Stimulated activated CD4-positive, alpha-beta T cell treated with anti-CD3 and anti-CD28 coated beads, Interleukin-1b, Interleukin-23, amount 100 ng/mL, for 4 hours (primary cell): ENCODE results near the gene HMCES.
"Not testable (repeated sequence)": the region's sequence is repeated elsewhere in the genome, so short reads cannot be mapped to it uniquely, and the experiment has no call there.

Experiments used
- DNase-seq, 2 donors: peaks; one replicate each; pipeline ENCODE4 v3.0.0-alpha.2; 2020; ENCODE audit warnings: low read depth in 2 of 2

HMCES gene

DNA sequence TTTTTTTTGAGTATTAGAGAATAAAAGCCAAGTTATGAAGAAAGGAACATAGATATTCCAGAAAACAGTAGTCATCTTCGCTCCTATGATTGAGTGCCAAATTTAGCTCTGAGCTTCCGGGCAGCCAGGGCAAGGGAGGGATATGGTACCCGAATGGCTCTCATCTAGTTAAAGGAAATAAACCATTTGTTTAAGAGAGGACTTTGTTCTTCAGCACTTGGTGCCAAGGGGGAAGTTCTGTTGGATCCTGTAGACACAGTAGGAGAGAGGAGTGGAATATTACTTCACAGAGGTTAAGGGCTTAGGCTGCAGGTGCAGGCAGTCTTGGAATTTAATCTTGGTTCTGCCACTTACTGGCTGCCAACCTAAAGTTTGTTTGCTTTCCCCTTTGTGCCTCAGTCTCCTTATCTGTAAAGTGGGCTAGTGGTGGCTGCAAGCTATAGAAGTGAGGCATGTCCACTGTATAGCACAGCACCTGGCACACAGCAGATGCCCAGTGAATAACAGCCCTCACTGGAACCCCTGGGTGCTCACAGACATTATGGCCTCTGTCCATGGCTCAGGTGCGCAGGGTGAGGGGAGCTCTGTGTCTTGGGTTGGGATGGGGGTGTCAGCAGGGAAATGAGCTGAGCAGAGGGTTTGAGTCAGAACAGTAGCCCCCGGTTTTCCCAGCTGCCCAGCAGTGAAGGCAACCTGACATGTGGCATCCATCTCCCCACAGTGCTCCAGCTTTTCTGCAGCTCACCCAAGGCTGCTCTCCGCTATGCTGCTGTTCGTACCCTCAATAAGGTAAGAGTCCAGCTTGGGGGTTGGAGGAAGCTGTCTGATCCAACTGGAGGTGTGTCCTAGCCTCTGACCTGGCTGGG, 18.8 kb upstream of the HMCES start:
- no peak for DNase-seq

DNA sequence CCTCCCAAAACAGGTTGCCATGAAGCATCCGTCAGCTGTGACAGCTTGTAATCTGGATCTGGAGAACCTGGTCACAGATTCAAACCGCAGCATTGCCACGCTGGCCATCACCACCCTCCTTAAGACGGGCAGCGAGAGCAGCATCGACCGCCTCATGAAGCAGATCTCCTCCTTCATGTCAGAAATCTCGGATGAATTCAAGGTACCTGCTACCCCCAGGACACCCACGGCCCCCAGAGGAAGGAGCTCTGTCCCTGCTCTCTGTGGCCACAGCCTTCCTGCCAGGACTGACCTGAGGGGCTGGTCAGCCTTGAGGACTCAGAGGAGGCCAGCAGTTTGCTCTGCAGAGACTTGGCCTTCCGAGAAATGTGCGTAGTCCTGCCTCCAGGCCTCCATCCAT, 18.1 kb upstream of the HMCES start:
- no peak for DNase-seq

DNA sequence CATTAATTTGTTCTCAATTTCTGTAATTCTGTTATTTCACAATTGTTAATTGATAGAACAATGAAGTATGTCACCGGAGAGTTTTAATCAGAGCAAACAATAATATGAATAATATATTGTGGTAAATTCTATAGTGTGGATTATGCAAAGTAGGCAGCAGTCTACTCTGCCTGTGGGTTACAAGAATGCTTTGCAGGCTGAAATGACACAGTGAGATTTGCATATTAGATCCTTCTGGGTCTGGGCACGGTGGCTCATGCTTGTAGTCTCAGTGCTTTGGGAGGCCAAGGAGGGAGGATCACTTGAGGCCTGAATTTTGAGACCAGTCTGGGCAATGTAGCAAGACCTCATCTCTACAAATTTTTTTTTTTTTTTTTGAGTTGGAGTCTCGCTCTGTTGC, 16.8 kb upstream of the HMCES start:
- DNase-seq: no peak

DNA sequence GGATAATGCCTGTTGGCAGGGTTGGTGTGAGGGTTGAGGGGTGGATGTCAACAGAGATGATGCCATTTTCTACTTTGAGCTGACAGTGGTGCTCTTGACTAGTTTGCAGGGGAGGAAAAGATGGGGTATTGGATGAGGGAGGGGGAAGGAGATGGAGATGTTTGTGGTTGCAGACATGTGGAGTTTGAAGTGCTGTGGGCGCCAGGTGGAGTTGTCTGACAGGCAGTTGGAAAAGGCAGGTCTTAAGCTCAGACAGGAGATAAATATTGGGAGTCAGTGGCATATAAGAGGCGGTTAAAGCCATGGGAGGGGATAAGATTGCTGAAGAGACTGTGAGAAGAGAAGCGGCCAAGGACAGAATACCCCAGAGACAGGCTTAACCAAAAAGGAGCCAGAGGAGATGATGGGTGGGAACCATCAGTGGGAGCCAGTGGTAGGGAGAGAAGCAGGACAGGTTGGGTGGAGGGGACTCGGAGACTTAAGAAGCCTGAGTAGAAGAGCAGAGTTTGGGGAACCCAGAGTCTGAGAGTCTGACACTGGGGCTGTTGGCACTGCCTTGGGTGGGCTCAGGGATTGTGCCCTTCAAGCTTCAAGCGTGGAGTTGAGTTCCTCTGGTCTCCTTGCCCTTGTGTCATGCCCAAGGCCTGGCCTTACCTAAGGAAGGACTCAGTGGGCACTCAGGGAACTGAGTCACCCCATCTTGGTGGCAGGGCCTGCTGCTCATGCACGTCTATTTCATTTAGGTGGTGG, 15.3 kb upstream of the HMCES start:
- DNase-seq: no peak

DNA sequence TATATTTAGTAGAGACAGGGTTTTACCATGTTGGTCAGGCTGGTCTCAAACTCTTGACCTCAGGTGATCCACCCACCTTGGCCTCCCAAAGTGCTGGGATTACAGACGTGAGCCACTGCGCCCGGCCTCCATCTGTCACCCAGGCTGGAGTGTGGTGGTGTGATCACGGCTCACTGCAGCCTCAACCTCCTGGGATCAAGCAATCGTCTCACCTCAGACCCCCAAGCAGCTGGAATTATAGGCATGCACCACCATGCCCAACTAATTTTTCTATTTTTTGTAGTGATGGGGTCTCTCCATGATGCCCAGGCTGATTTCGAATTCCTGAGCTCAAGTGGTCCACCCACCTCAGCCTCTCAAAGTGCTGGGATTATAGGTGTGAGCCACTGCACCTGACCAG, 13.7 kb upstream of the HMCES start:
- DNase-seq: not testable (repeated sequence)

DNA sequence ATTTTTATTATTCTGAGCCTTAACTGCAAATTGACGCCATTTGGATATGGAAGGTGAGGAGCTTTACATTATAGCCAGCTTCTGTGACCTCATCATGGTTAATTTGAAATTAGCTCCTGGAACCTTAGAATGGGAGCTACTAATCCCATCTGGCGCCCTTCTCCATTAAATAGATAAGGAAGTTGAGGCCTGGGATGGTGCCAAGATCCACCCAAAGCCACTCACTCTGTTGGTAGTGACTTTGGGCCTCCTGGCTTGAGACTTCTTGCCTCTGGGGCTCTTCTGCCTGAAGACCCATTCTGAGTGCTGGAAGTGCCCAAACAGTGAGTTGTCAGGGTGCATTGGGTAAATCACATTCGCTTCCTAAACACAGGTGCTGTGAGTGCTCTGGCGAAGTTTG, 12.0 kb upstream of the HMCES start:
- DNase-seq: no peak

DNA sequence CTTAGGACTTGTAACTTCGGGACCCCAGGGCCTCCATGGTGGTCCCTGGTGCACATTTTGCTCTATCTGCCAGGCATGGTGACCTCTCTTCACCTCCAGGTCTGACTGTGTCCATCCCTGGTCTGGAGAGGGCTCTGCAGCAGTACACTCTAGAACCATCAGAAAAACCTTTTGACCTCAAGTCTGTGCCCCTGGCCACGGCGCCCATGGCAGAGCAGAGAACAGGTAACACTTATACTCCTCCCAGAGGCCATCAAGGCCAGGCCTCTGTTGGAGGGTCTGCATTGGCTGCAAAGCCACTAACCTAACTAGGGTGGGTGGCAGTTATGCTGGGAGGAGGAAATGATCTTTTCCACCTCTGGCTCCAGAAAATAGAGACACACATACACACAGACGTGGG, 10.3 kb upstream of the HMCES start:
- no peak for DNase-seq

- no peak for DNase-seq
Measured at GRCh38 chr3:129271674-129272073, 7.0 kb upstream of the HMCES start.

- DNase-seq: no peak
Measured at GRCh38 chr3:129276385-129276784, 2.3 kb upstream of the HMCES start.

DNA sequence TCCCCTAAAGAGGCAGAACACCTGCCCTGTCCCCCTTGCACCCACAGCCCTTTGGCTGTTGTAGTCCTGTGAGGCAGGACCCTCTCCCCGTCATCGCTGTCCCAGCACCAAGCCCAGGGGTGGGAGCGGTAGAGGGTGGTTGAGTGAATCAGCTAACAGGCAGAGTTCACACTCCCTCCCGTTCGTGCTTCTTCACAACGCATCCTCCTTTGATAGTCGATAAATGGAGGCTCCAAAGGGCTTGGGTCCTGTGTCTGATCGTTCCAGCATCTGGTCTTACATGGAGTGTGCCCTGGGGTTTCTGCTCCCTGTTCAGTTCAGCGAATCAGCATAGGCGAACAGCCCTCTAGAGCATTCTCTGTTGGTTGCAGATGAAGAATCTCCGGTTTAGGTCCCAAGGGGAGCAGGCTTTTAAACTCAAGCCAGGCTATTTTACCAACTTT, 820 bp upstream of the HMCES start:
- no peak for DNase-seq

- DNase-seq: peak; percentile 31 to 37
Measured at GRCh38 chr3:129278966-129279906, 566 bp downstream of the HMCES start.

DNA sequence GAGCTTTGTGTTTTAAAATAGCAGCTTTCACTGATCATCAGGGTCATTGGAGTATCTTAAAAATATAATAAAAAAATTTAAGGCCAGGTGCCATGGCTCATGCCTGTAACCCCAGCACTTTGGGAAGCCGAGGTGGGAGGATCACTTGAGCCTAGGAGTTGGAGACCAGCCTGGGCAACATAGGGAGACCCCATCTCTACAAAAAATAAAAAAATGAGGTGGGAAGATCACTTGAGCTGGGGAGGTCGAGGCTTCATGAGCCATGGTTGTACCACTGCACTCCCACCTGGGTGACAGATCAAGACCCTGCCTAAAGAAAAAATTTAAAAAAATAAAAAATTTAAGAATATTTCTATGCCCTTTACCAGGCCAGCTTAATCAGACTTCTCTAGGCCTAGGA, 1.5 kb downstream of the HMCES start:
- DNase-seq: no peak

GRCh38 chr3:129281726-129282125, 3.1 kb downstream of the HMCES start:
- no peak for DNase-seq

DNA sequence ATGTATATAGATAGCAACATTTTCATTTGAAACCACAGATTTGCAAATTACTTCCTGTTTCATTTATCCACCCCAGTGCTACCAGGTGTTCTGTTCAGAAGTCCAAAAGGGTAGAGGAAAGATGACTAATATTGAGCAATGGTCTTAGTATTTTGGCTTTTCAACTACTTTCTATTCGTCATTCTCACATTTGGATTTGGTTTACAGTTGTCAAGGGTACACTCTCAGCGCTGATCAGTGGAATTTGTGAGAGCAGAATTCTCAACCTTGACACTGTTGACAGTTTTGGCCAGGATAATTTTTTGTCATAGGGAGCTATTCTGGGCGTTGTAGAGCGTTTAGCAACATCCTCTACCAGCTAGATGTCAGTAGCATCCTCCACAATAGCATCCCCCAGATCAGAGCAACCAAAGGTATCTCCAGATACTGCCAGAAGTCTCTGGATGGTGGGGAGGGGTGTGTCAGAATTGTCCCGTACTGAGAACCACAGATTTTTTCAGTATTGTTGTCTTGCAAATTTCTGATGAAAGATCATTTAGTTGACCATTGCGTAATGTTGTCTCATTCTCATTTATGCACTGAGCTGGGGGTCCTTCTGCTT, 4.2 kb downstream of the HMCES start:
- DNase-seq: no peak

DNA sequence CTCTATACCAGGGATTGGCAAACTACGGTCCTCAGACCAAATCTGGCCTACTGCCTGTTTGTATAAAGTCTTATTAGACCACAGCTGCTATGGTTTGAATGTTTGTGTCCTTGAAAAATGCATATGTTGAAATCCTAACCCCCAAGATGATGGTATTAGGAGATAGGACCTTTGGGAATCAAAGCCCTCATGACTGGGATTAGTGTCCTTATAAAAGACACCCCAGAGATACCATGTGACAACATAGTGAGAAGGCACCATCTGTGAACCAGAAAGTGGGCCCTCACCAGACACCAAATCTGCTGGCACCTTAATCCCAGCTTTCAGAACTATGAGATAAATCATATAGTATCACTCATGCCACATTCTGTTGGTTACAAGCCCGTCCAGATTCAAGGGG, 7.4 kb downstream of the HMCES start:
- no peak for DNase-seq

- DNase-seq: no peak
Measured at GRCh38 chr3:129288446-129288845, 9.8 kb downstream of the HMCES start.

- no peak for DNase-seq
Measured at GRCh38 chr3:129289201-129289921, 10.7 kb downstream of the HMCES start.

GRCh38 chr3:129291236-129291886, 12.7 kb downstream of the HMCES start:
- DNase-seq: no peak

GRCh38 chr3:129295286-129295685, 16.6 kb downstream of the HMCES start:
- DNase-seq: no peak
